ENCODE measurements around the gene GGTLC2.

The GGTLC2 gene

DNA sequence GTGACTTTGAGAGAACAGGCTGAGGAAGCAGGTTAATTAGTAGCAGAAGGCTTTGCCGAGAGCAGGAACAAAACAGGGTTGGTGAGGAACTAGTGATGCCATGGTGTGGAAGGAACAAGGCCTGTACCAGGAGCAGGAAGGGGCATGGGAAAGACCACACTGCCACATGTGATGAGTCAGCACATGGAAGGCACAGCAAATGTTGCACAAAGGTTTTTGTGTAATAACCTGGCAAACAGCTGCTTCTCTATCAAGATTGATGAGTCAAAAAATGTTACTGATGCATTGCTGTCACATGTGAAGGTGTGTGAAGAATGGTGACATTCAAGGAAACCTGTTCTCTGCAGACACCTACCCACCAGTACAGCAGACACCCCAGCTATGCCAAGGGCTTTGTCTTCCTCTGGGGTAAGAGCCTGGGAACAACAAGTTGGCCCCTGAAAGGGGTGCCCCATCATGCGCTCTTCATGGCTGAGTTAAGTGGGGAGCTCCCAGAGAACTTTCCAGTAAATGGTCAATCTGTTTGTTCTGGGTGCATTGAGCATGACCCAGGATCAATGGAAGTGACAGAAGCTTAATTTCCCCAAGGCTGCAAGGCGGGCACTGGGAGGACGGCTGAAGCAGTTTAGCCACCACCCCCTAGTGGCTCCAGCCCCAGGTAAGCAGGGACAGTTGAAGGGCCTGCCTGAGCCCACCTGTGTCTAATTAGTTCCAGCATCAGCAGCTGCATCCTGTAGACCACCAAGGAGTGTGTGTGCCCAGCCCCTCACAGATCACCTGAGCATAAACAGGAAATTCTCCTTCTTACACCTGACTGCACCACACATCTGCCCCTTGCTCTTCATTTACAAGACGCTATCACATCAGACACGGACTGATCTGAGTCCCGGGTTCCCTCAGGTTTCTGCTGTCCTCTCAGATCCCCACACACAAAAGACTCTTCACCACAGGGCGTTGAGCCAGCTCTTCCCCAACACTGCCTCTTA is 47.6 kb downstream of the GGTLC2 start:
- no peak for DNase-seq

DNA sequence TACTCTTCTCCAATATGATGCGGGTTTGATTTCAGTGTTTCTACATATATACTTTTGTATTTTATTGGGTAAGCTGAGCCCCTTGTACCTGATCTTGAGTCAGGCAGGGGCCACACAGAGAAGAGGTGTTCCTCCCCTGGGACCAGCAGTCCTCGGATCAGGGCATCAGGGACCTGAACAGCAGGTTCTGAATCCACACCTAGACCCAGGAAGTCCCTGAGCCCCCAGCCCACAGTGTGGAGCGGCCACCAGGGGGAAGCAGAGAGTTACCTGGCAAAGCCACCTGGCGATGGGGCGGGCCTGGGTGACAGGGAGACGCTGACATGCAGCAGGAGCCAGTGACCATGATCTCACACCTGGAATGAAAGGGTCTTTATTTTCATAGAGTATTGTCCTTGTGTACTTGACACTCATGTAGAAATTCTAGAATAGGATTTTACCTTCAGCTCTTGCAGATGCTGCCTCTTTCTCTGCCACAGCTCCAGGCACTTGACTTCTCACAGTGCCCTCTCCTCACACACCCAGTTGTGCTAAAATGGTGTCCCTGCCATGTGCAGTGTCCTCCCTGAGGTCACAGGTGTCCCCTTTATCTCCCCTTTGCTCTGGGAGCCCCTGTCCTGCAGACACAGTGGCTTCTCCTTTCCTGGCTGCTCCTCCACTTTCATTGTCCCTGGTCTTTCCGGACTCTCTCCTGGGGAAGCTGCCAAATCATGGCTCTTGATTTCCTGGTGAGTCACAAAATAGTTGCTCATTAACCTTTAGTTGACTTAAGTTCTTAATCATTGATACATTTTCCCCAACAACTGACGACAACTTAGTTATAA is 48.5 kb downstream of the GGTLC2 start:
- DNase-seq, result peak in 1 of 14 donors; percentile 1

DNA sequence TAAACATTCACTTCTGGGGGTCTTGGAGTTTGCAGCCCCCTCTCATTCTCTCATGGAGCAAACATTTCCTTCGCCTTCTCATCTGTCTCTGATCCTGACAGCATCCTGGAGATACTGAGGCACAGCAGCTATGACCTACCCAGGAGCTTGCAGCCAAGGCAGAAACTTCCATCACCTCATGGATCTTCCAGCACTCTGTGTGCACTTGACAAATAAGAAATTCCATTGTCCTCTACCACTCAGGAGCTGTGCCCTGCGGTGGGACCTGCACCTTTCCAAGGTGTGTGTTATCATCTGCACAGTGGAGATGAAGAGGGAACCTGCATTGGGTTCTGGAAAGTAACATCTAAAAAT is 49.1 kb downstream of the GGTLC2 start:
- DNase-seq, result no peak

DNA sequence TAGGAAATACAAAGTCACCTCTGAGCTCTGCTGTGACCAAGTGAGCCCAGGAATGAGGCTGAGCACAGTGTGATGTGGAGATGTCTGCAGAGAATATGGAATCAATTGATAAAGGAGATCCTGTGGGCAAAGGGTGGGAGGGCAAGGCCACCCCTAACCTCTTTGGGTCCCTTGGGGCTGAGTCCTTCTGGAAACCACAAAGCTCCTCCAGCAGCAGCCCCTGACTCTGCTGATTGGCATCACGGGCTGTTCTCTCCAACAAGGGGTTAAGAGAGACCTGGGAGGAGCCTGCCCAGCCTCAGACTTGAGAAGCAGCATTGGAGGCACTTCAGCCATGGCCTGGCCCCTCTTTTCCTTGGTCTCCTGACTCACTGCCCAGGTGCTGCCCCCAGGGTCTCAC is 49.7 kb downstream of the GGTLC2 start:
- no peak for DNase-seq

DNA sequence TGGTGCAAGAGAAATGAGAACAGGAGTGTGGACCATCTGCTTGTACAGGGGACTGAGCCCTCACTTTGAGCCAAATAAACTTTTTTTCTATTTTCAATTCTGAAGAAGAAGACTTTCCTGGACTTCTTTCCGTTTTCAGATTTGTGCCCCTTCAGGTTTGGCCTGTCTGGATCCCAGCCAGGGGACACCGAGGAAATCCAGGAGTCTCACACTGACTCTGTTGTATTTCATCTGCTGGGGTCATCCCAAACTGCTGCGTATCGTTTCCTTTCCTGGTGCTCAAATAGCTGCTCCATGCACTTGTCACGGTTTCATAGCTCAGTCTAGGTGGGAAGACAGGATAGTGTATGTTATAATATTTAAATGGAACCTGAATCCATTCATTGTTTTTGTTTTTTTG is 51.7 kb downstream of the GGTLC2 start:
- no peak for DNase-seq

All from C1 segment of cervical spinal cord (tissue), 14 donors.